ENCODE results near the gene PCCA.

DNA sequence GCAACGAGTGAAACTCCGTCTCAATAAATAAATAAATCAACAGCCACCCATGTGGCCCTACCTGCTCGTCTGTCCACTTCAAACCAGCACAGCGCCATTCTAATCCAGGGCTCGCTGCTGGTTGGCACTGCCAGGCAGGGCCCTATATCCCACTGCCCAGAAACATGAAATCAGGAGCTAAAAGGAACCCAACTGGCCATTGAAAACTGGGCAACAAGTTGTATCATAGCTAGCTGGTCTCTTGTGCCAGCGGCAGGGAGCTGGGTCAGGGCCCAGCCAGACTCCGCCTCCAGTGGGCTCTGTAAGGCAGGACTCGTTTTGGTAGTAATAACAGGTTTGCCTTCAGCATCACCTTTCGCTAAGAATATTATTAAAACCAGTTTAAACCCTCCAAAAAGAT, 460.4 kb downstream of the PCCA start:
- TF ChIP-seq, protein P1, sequence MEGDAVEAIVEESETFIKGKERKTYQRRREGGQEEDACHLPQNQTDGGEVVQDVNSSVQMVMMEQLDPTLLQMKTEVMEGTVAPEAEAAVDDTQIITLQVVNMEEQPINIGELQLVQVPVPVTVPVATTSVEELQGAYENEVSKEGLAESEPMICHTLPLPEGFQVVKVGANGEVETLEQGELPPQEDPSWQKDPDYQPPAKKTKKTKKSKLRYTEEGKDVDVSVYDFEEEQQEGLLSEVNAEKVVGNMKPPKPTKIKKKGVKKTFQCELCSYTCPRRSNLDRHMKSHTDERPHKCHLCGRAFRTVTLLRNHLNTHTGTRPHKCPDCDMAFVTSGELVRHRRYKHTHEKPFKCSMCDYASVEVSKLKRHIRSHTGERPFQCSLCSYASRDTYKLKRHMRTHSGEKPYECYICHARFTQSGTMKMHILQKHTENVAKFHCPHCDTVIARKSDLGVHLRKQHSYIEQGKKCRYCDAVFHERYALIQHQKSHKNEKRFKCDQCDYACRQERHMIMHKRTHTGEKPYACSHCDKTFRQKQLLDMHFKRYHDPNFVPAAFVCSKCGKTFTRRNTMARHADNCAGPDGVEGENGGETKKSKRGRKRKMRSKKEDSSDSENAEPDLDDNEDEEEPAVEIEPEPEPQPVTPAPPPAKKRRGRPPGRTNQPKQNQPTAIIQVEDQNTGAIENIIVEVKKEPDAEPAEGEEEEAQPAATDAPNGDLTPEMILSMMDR (IDR thresholded peaks at IDR 0.05) = no peak
- no peak for TF ChIP-seq POLR2A (IDR thresholded peaks at IDR 0.05)

Measured in Peyer's patch (tissue), 4 donors.